Islet precursor cell (in vitro differentiated cells): ENCODE results near the gene TBX5.
A peak's percentile ranks its signal among the peaks of the same experiment; 100 is the strongest.

Experiments
- DNase-seq: peaks from one replicate; pipeline ENCODE4 v3.0.0-alpha.2; 2018

TBX5 gene

DNA sequence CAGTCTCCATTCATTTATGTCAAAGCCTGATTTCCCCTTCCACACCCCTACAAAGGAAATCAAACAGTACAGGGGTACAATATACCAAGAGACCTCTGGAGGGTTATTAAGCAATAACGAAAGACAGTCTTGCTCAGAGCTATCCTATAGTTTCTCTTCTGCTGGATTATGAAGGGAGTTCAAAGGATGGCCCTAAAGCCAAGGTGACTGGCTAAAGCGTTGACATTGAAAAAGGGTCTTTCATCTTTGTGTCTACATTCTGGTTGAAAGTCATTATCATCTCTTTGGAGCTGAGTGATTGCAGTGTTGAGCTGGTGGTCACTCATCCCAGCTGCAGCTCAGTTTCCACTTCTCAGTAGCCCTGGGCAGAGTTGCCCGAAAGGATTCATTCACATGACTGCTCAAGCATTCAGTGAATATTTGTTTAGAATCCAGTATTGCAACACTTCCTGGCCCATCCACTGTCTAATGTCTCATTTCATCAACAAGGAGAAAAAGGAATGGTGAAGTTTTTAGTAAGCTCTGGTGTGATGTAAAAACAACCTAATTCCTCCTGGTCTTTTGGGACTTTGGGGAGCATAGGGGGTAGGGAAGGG is 19.2 kb upstream of the TBX5 start:
- no peak for DNase-seq

- DNase-seq, result no peak
These were observed 15.0 kb upstream of the TBX5 start for GRCh38 chr12:114420944-114421335.

DNA sequence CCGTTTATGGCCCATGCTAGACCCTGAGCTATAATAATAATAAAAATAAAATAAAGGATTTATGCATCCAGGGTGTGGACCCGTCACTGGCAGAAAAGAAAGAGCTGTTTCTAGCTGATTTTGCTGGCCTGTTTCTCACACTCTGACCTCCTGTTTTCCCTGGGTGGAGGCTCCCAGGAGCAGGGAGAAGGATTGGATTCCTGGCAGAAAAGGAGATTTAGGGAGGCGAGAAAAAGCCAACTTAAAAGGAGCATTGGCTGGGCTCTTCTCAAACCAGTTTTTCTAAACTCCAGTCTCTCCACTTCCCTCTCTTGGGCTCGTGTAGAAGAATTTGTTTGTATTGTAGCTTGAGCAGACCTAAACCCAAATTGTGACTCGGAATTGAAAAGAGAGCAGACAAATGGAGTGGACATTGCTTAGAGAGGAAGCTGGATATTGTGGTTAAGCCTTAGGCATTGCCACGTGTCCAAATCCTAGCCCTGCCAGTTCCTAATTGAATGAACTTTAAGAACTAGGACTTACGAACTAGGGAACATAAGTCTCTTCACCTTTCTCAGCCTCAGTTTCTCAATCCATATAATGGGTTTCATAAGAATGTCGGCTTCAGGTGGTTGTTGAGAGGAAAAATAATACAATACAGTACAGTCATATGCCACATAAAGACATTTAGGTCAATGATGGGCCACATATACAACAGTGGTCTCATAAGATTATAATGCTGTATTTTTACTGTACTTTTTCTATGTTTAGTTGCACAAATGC is 14.4 kb upstream of the TBX5 start:
- no peak for DNase-seq

DNA sequence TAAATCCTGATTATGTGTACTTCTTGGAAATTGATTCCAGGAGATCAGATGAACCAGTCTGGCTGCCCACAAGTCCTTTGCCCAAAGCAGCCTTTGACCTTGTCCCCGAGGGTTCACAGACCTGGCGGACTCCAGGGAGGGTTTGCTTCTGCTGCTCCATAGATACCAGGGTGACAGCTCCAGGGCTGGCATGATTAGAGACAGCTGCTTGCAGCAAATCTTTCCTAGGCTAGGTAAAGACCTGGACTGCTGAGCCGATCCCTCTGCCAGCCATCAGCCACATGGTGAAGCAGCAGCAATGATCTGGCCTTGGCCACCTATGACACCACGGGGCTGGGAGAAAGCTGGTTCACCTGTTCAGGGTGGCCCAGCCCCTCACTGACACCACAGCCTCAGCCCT is 10.1 kb upstream of the TBX5 start:
- no peak for DNase-seq

DNA sequence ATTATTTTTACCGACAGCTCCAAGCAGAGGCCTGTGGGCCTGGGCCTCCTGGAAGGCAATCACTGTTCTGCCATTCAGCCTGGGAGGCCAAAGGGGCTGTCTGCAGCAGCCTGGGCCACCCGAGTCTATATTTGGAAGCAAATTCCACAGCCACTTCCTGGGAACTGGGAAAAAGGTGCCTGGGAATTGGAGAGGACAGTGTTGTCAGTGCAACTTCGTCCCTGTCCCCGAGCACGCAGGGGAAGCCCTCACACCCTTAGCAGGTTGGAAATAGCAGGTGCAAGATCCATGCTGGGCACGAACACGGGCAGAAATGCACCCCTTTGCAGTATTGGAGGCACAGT is 9.6 kb upstream of the TBX5 start:
- no peak for DNase-seq

DNA sequence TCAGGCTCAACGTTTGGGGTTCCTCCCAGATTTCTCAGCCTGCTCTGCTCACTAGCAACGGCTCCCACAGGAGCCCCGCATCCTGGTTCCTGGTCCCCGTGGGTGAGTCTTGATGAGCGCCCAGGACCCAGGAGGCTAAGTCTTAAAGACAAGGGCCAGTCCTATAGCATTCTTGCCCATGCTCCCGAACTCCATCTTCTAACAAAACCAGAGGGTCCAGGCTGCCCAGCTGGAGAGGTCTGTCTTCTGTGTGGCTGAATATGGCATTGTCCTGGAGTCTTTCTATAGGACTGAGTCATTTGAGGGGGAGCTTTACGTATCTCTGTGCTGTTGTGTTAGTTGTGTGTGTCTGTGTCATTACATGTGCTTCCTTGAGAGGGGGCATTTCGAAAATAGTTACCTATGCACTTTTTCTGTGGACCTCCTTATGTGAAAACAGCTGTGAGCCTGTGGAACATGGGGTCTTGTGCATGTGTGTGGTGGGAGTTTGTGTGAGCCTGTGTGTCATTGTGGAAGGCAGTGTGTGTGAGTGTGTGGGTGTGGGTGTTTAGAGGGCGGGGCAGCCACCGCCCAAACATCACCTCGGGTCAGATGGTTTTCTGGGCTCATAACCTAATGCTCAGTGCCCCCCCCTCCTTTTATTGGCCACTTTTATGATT is 9.1 kb upstream of the TBX5 start:
- DNase-seq, result no peak

DNA sequence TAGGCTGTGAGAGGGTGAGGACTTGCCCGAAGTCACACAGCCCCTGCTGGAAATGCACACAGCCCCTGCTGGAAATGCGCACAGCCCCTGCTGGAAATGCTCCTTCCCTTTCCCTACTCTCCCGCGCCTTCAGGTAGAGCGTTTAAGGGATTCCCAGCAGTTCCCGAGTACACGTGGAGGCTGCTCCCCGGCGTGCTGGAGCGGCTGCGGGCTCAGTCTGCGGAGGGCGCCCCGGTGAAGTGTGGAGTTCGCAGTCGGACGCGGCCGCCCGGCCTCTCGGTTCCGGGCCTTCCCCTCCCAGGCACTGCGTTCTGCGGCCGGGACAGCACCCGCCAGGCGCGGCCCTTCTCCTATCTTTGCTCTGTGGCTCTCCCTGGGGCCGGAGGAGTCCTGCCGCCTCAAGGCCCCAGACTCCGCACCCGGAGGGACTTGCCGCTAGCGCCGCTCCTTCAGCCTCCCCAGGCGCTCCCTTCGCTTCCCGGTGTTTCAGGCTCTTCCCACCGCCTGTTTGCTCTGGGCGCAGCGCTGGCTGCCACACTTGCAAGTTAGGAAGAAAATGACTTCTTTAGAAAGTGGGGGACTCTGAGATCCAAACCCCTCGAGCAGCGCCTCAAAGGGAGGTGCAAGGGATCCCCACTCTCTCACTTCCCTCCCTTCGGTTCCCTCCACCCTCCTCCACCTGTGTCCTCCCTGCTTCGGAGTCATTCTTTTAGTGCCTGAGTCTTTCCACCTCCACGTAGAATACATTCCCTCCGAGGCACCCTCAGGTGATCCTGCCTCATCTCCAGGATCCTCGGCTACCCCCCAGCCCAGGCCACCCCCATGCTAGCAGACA is 8.3 kb upstream of the TBX5 start:
- DNase-seq, result peak; percentile 67

GRCh38 chr12:114412825-114413749 is 7.1 kb upstream of the TBX5 start:
- DNase-seq, result no peak

DNA sequence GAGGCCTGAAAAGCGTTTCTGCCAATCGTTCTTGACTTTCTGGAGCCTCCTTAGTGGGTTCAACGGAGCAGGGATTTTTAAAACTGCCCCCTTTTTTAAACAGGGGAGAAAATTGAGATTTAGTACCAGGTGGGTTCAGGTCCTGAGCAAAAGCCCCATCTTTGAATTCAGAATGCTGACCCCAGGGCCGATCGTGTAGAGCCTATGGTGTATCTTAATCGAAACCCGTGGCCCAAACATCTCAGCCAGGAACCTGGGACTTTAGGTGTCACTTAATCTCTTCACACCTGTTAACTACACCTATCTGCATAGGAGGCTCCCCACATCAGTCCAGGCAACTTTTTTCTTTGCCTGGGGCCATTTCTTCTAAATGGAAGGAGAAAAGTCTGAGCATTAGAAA is 6.4 kb upstream of the TBX5 start:
- no peak for DNase-seq

GRCh38 chr12:114411071-114411837 is 5.3 kb upstream of the TBX5 start:
- no peak for DNase-seq

DNA sequence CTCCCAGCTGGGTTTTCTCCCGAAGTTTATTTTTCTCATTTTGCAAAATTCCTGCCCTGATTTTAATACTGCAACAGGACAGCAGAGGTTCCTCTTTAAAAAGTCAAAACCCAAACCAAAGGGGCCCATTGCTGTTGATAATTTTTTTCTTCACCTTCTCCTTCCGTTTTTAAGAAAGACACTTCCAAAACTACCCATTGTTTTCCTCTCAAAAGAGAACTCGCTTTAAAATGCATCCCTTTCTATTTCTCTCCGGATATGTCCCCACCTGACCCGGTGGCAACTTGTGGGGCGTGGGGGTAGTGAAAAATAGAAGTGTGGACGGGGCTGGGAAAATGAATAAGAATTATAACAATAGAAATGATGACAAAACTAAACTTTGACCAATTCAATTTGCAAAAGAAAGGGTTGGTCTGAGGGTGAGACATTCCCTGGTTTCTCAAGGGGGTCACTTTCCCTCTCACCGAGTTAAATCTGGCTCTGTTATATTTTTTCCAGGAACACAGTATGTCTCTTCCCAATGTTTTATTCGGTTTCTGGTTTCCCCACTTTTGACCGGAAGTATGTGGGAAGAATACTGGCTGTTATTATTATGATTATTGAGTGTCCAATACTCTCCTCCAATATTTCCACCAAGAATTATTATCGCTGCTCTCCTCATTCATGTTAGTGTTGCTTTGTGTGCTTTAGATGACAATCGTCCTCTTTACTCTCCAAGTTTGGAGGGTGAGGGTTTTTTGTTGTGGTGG is 4.1 kb upstream of the TBX5 start:
- no peak for DNase-seq

GRCh38 chr12:114408886-114409851 is 3.2 kb upstream of the TBX5 start:
- peak; percentile 77 for DNase-seq

GRCh38 chr12:114408471-114408885 is 2.5 kb upstream of the TBX5 start:
- no peak for DNase-seq

DNA sequence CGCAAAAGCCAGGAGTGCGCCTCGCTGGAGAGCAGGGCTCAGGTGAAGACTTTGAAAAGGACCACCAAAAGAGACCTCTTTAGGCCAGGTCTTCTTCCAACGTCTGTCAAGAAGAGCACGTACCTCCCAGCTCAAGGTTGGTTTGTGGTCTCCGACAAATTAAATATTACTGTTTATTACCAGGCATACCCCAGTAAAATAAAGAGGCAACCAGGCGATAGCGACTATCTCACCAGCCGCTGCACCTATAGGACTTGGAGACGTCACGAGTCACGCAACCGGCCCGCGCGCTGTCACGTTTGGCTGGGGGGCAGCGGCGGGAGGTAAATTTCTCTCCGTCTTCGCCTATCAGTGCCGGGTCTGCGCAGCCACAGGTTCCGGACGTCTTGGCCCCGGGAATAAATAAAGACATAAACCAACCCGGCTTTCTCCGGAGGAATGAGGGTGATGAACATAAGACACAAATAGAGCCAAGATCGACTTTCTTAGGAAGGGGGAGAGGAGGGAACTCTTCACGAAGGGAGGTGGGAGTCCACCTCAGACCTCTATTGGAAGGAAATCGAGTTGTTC is 2.0 kb upstream of the TBX5 start:
- no peak for DNase-seq

GRCh38 chr12:114406984-114407841 is 1.3 kb upstream of the TBX5 start:
- DNase-seq, result no peak

- peak; percentile 66 for DNase-seq
These were observed 506 bp upstream of the TBX5 start for GRCh38 chr12:114406316-114406983.

GRCh38 chr12:114404926-114405518 is 922 bp downstream of the TBX5 start:
- no peak for DNase-seq
